Activated CD4-positive, alpha-beta T cell treated with anti-CD3 and anti-CD28 coated beads, Interleukin-2, amount 50 U/mL, for 16 hours (primary cell): ENCODE measurements around the gene HPS5.
"Not testable (repeated sequence)": the region's sequence is repeated elsewhere in the genome, so short reads cannot be mapped to it uniquely, and the experiment has no call there.

Source experiments
- DNase-seq: peaks from one replicate; pipeline ENCODE4 v3.0.0-alpha.2; 2020

The HPS5 gene

GRCh38 chr11:18267335-18268133 is 54.4 kb downstream of the HPS5 start:
- DNase-seq, result not testable (repeated sequence)

- no peak for DNase-seq
These were observed 56.0 kb downstream of the HPS5 start, which contains the start of gene SAA1 for GRCh38 chr11:18265949-18266348. SAA1 (plus strand) TSS chr11:18266264; CDS start chr11:18266888, 624 bp downstream.

- no peak for DNase-seq
These were observed 57.0 kb downstream of the HPS5 start for GRCh38 chr11:18264677-18265555.

GRCh38 chr11:18264035-18264434 is 57.9 kb downstream of the HPS5 start:
- peak; percentile 24 for DNase-seq

GRCh38 chr11:18262681-18263350 is 59.1 kb downstream of the HPS5 start:
- DNase-seq, result not testable (repeated sequence)

GRCh38 chr11:18261721-18262120 is 60.2 kb downstream of the HPS5 start:
- no peak for DNase-seq

- DNase-seq, result no peak
These were observed 62.7 kb downstream of the HPS5 start for GRCh38 chr11:18259259-18259658.

GRCh38 chr11:18254781-18255361 is 67.1 kb downstream of the HPS5 start:
- DNase-seq, result no peak

GRCh38 chr11:18253778-18254338 is 68.1 kb downstream of the HPS5 start:
- no peak for DNase-seq

GRCh38 chr11:18253233-18253632 is 68.7 kb downstream of the HPS5 start:
- no peak for DNase-seq

- DNase-seq, result no peak
These were observed 73.4 kb downstream of the HPS5 start, which contains the start of gene SAA2 for GRCh38 chr11:18248561-18248960. SAA2 (minus strand) TSS chr11:18248668; CDS start chr11:18248011, 657 bp downstream.

- not testable (repeated sequence) for DNase-seq
These were observed 74.8 kb downstream of the HPS5 start for GRCh38 chr11:18247191-18247581.

GRCh38 chr11:18246379-18247190 is 75.4 kb downstream of the HPS5 start:
- peak; percentile 69 for DNase-seq

- no peak for DNase-seq
These were observed 76.5 kb downstream of the HPS5 start for GRCh38 chr11:18245396-18245795.

GRCh38 chr11:18243783-18244362 is 78.1 kb downstream of the HPS5 start:
- DNase-seq, result peak; percentile 84

- no peak for DNase-seq
These were observed 82.3 kb downstream of the HPS5 start for GRCh38 chr11:18239655-18240054.

GRCh38 chr11:18236664-18237356 is 85.1 kb downstream of the HPS5 start, which contains the start of gene SAA4:
SAA4 (minus strand) TSS chr11:18236802; CDS start chr11:18235926, 876 bp downstream.
- no peak for DNase-seq

GRCh38 chr11:18235394-18236334 is 86.3 kb downstream of the HPS5 start:
- DNase-seq, result no peak

- DNase-seq, result no peak
These were observed 88.0 kb downstream of the HPS5 start for GRCh38 chr11:18233912-18234311.
